Neural crest cell (in vitro differentiated cells): ENCODE results near the gene COL8A1. TPM values are rescaled to one million over a fixed set of nuclear protein-coding genes. Genes with fewer than 3 reads are reported as not detected.
A peak's percentile ranks its signal among the peaks of the same experiment; 100 is the strongest.

Experiments used
- DNase-seq: peaks from one replicate; pipeline ENCODE4 v3.0.0; 2021; ENCODE audit warnings: low read depth, mixed read lengths, low spot score
- H3K27ac Mint-ChIP-seq: one replicate; pipeline ENCODE4 v1.8.0; 2021; ENCODE audit warnings: mild to moderate bottlenecking, mixed read lengths; ENCODE audit not compliant: unreplicated experiment
- H3K27me3 Mint-ChIP-seq: 2 replicates; pipeline ENCODE4 v1.8.0; 2021; ENCODE audit warnings: low read depth, mild to moderate bottlenecking, mixed read lengths
- H3K36me3 Mint-ChIP-seq: 2 replicates; pipeline ENCODE4 v1.8.0; 2021; ENCODE audit warnings: low read depth, mild to moderate bottlenecking, mixed read lengths
- H3K4me1 Mint-ChIP-seq: 2 replicates; pipeline ENCODE4 v1.8.0; 2021; ENCODE audit warnings: mixed read lengths
- H3K4me3 Mint-ChIP-seq: one replicate; pipeline ENCODE4 v1.8.0; 2021; ENCODE audit warnings: mild to moderate bottlenecking, mixed read lengths
- H3K9me3 Mint-ChIP-seq: 2 replicates; pipeline ENCODE4 v1.8.0; 2021; ENCODE audit warnings: mixed read lengths
- CTCF ChIP-seq: fragments of 200-600 bp; sonication (generic); conservative IDR thresholded peaks from 2 replicates; pipeline ENCODE4 v1.5.0; 2021; ENCODE audit warnings: antibody characterized with exemption, mild to moderate bottlenecking
- total RNA-seq: library from RNA; stranded (reverse); gene quantifications from 2 replicates; pipeline ENCODE4 v1.2.1, GENCODE V29; 2021

The COL8A1 gene
- total RNA-seq, 1 donor from 2014 or later = 0.28 TPM

- Mint-ChIP-seq H3K4me3 (no peak overlapping the region), H3K9me3 (no peaks in the 10 kb centered on the region), H3K27ac (no peak overlapping the region), H3K36me3 (no peaks in the 10 kb centered on the region), H3K4me1 (peaks cover 33% of the 10 kb centered on the region), H3K27me3 (no peaks in the 10 kb centered on the region)
- no peak for DNase-seq
- TF ChIP-seq CTCF = no peak
These were observed 24.6 kb downstream of the COL8A1 start for GRCh38 chr3:99662838-99663570.

GRCh38 chr3:99663977-99664376 lies 25.6 kb downstream of the COL8A1 start:
- H3K27ac Mint-ChIP-seq = peak overlapping the region; percentile 32
- H3K4me1 Mint-ChIP-seq = peaks cover 25% of the 10 kb centered on the region
- DNase-seq = no peak
- H3K4me3 Mint-ChIP-seq = no peak overlapping the region
- H3K27me3 Mint-ChIP-seq = no peaks in the 10 kb centered on the region
- no peak for TF ChIP-seq CTCF
- no peaks in the 10 kb centered on the region for H3K9me3 Mint-ChIP-seq
- H3K36me3 Mint-ChIP-seq = no peaks in the 10 kb centered on the region

- no peaks in the 10 kb centered on the region for H3K9me3 Mint-ChIP-seq
- no peak for TF ChIP-seq CTCF
- H3K27me3 Mint-ChIP-seq = no peaks in the 10 kb centered on the region
- peak overlapping the region; percentile 80 for H3K27ac Mint-ChIP-seq
- no peak for DNase-seq
- H3K4me1 Mint-ChIP-seq = peaks cover 25% of the 10 kb centered on the region
- no peak overlapping the region for H3K4me3 Mint-ChIP-seq
- H3K36me3 Mint-ChIP-seq = no peaks in the 10 kb centered on the region
These were observed 26.6 kb downstream of the COL8A1 start for GRCh38 chr3:99665017-99665416.

- Mint-ChIP-seq H3K4me3 (no peak overlapping the region), H3K36me3 (no peaks in the 10 kb centered on the region), H3K9me3 (no peaks in the 10 kb centered on the region), H3K27ac (no peak overlapping the region), H3K4me1 (peaks cover 30% of the 10 kb centered on the region), H3K27me3 (no peaks in the 10 kb centered on the region)
- no peak for DNase-seq
- TF ChIP-seq CTCF = no peak
These were observed 27.8 kb downstream of the COL8A1 start for GRCh38 chr3:99666201-99666600.

- H3K9me3 Mint-ChIP-seq = peaks cover 4% of the 10 kb centered on the region
- H3K27me3 Mint-ChIP-seq = no peaks in the 10 kb centered on the region
- DNase-seq = no peak
- no peak overlapping the region for H3K27ac Mint-ChIP-seq
- H3K4me1 Mint-ChIP-seq = peaks cover 36% of the 10 kb centered on the region
- H3K4me3 Mint-ChIP-seq = no peak overlapping the region
- no peak for TF ChIP-seq CTCF
- H3K36me3 Mint-ChIP-seq = no peaks in the 10 kb centered on the region
These were observed 29.6 kb downstream of the COL8A1 start for GRCh38 chr3:99668044-99668443.
